Measurements from ENCODE around the gene ZNF70.
"Not testable (repeated sequence)": the region's sequence is repeated elsewhere in the genome, so short reads cannot be mapped to it uniquely, and the experiment has no call there.

The ZNF70 gene

GRCh38 chr22:23744001-23744400, 6.9 kb downstream of the ZNF70 start:
- intact Hi-C loops (cut with DNase I), result no loop called here
- DNase-seq, result no peak

GRCh38 chr22:23743303-23743705, 7.6 kb downstream of the ZNF70 start:
- intact Hi-C loops (cut with DNase I), result no loop called here
- no peak for DNase-seq

GRCh38 chr22:23742505-23743264, 8.2 kb downstream of the ZNF70 start:
- intact Hi-C loops (cut with DNase I), result no loop called here
- peak in 8 of 42 donors; percentile 11 to 57 (median 32) for DNase-seq

- DNase-seq, result no peak
- intact Hi-C loops (cut with DNase I), result no loop called here
Observed at GRCh38 chr22:23737696-23738095, 13.2 kb downstream of the ZNF70 start.

GRCh38 chr22:23728108-23728507, 22.8 kb downstream of the ZNF70 start:
- DNase-seq, result peak in 4 of 42 donors; percentile 17 to 32 (median 24)
- intact Hi-C loops (cut with DNase I), result not testable (repeated sequence)

- DNase-seq, result no peak
- intact Hi-C loops (cut with DNase I), result no loop called here
Observed at GRCh38 chr22:23722724-23723123, 28.2 kb downstream of the ZNF70 start.

- no peak for DNase-seq
- intact Hi-C loops (cut with DNase I), result no loop called here
Observed at GRCh38 chr22:23722160-23722559, 28.8 kb downstream of the ZNF70 start.

GRCh38 chr22:23720855-23721254, 30.1 kb downstream of the ZNF70 start:
- intact Hi-C loops (cut with DNase I), result no loop called here
- no peak for DNase-seq

GRCh38 chr22:23718371-23719165, 32.3 kb downstream of the ZNF70 start:
- DNase-seq, result peak in 1 of 42 donors; percentile 13
- intact Hi-C loops (cut with DNase I), result no loop called here

GRCh38 chr22:23716811-23717801, 33.8 kb downstream of the ZNF70 start:
- intact Hi-C loops (cut with DNase I), result no loop called here

GRCh38 chr22:23715806-23716375, 35.0 kb downstream of the ZNF70 start:
- no peak for DNase-seq
- intact Hi-C loops (cut with DNase I), result no loop called here

More at GRCh38 chr22:23716811-23717801, 33.8 kb downstream of the ZNF70 start:
- peak; percentile 81 to 97 (median 91) for DNase-seq

- no peak for DNase-seq
- intact Hi-C loops (cut with DNase I), result no loop called here
Observed at GRCh38 chr22:23714596-23715578, 36.0 kb downstream of the ZNF70 start.

- DNase-seq, result no peak
- intact Hi-C loops (cut with DNase I), result no loop called here
Observed at GRCh38 chr22:23713696-23714595, 37.0 kb downstream of the ZNF70 start.

- DNase-seq, result no peak
- intact Hi-C loops (cut with DNase I), result no loop called here
Observed at GRCh38 chr22:23712256-23712655, 38.7 kb downstream of the ZNF70 start.

GRCh38 chr22:23709107-23709506, 41.8 kb downstream of the ZNF70 start:
- intact Hi-C loops (cut with DNase I), result no loop called here
- DNase-seq, result no peak

GRCh38 chr22:23708270-23708669, 42.6 kb downstream of the ZNF70 start:
- intact Hi-C loops (cut with DNase I), result no loop called here
- DNase-seq, result no peak

GRCh38 chr22:23705358-23705757, 45.6 kb downstream of the ZNF70 start:
- intact Hi-C loops (cut with DNase I), result no loop called here
- DNase-seq, result no peak

Measured in head of caudate nucleus (tissue), 42 donors.